Measurements from ENCODE around the gene DUSP5. TPM values are rescaled to one million over a fixed set of nuclear protein-coding genes. Genes with fewer than 3 reads are reported as not detected.

DUSP5 gene
- total RNA-seq, 1 experiment from 2014 or later, result 34.0 TPM

GRCh38 chr10:110471566-110472139, 26.1 kb upstream of the DUSP5 start:
- Mint-ChIP-seq H3K4me1 (ENCODE audit: low read depth, unreplicated experiment) (no peaks in the 10 kb centered on the region), H3K27ac (ENCODE audit: unreplicated experiment) (no peak overlapping the region), H3K9me3 (ENCODE audit: low read depth, unreplicated experiment) (no peaks in the 10 kb centered on the region), H3K36me3 (ENCODE audit: insufficient read depth, unreplicated experiment) (no peaks in the 10 kb centered on the region), H3K4me3 (ENCODE audit: low read depth, unreplicated experiment) (no peak overlapping the region), H3K27me3 (ENCODE audit: unreplicated experiment) (no peaks in the 10 kb centered on the region)
- DNase-seq, result no peak
- no TSS peak for BruUV-seq (replicated peaks)
- intact Hi-C loops (cut with micrococcal nuclease; ENCODE audit: unreplicated experiment), result no loop called here
- CTCF ChIA-PET, result no interaction called here
- no peak for TF ChIP-seq CTCF (IDR thresholded peaks at IDR 0.05; ENCODE audit: unreplicated experiment)

GRCh38 chr10:110474017-110474416, 23.7 kb upstream of the DUSP5 start:
- Mint-ChIP-seq H3K4me3 (ENCODE audit: low read depth, unreplicated experiment) (no peak overlapping the region), H3K27ac (ENCODE audit: unreplicated experiment) (no peak overlapping the region), H3K27me3 (ENCODE audit: unreplicated experiment) (no peaks in the 10 kb centered on the region), H3K4me1 (ENCODE audit: low read depth, unreplicated experiment) (no peaks in the 10 kb centered on the region), H3K9me3 (ENCODE audit: low read depth, unreplicated experiment) (no peaks in the 10 kb centered on the region), H3K36me3 (ENCODE audit: insufficient read depth, unreplicated experiment) (no peaks in the 10 kb centered on the region)
- no peak for TF ChIP-seq CTCF (IDR thresholded peaks at IDR 0.05; ENCODE audit: unreplicated experiment)
- DNase-seq, result no peak
- BruUV-seq (replicated peaks), result no TSS peak
- CTCF ChIA-PET, result no interaction called here
- intact Hi-C loops (cut with micrococcal nuclease; ENCODE audit: unreplicated experiment), result no loop called here

- Mint-ChIP-seq H3K36me3 (ENCODE audit: insufficient read depth, unreplicated experiment) (no peaks in the 10 kb centered on the region), H3K27me3 (ENCODE audit: unreplicated experiment) (no peaks in the 10 kb centered on the region), H3K27ac (ENCODE audit: unreplicated experiment) (no peak overlapping the region), H3K9me3 (ENCODE audit: low read depth, unreplicated experiment) (no peaks in the 10 kb centered on the region), H3K4me1 (ENCODE audit: low read depth, unreplicated experiment) (no peaks in the 10 kb centered on the region), H3K4me3 (ENCODE audit: low read depth, unreplicated experiment) (no peak overlapping the region)
- BruUV-seq (replicated peaks), result no TSS peak
- intact Hi-C loops (cut with micrococcal nuclease; ENCODE audit: unreplicated experiment), result no loop called here
- no peak for TF ChIP-seq CTCF (IDR thresholded peaks at IDR 0.05; ENCODE audit: unreplicated experiment)
- CTCF ChIA-PET, result interaction anchor here (0.7 kb wide), 1 partner anchor 34 kb away, joined by 5 read pairs; no protein-coding TSS in a partner anchor
- DNase-seq, result no peak
These were observed 22.9 kb upstream of the DUSP5 start for GRCh38 chr10:110474826-110475225.

GRCh38 chr10:110475722-110476515, 21.8 kb upstream of the DUSP5 start:
- TF ChIP-seq CTCF (IDR thresholded peaks at IDR 0.05; ENCODE audit: unreplicated experiment), result no peak
- no peaks in the 10 kb centered on the region for H3K36me3 Mint-ChIP-seq (ENCODE audit: insufficient read depth, unreplicated experiment)
- H3K9me3 Mint-ChIP-seq (ENCODE audit: low read depth, unreplicated experiment), result no peaks in the 10 kb centered on the region
- H3K4me3 Mint-ChIP-seq (ENCODE audit: low read depth, unreplicated experiment), result no peak overlapping the region
- no peak overlapping the region for H3K27ac Mint-ChIP-seq (ENCODE audit: unreplicated experiment)
- H3K27me3 Mint-ChIP-seq (ENCODE audit: unreplicated experiment), result no peaks in the 10 kb centered on the region
- no peaks in the 10 kb centered on the region for H3K4me1 Mint-ChIP-seq (ENCODE audit: low read depth, unreplicated experiment)
- no peak for DNase-seq
- no TSS peak for BruUV-seq (replicated peaks)
- CTCF ChIA-PET, result no interaction called here
- intact Hi-C loops (cut with micrococcal nuclease; ENCODE audit: unreplicated experiment), result no loop called here

Measured in Calu3 (cell line).